ENCODE measurements around the gene BRSK1. TPM values are rescaled to one million over a fixed set of nuclear protein-coding genes. Genes with fewer than 3 reads are reported as not detected.

Gene BRSK1
- total RNA-seq, 1 donor from 2014 or later: 223 TPM

DNA sequence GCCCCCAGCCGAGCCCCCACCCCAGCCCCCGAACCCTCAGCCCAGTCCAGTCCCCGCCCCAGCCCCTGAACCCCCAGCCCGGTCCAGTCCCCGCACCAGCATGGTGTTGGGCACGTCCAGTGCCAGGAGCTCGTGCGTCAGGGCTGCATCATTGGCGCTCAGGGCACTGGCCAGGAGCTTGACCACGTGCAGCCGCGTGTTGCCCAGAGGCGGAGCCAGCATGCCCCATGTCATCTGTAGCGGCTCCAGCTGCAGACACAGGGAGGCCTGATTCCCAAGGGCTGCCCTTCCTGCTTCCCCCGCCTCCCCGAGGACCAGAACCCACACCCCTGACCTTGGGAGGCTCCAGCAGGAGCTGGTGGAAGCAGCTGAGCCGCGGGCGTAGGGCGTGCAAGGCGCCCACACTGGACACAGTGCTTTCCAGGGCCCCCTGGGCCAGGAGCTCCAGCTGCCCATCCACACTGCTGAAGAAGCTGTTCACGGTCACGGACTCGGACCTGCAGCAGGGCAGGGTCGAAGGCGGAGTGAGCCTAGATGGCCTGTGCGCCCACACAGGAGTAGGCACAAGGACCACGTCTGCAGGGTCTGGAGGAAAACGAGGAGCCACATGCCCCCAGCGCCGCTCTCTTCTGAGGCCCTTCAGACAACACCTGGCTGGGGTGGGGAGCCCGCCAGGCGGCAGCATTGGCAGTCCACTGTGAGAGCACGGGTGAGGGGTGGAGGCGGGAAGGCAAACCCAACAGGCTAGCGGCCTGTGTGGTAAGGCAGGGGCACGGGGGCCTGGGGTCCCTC, 42.5 kb upstream of the BRSK1 start:
- Mint-ChIP-seq H3K4me1 (ENCODE audit: low read depth, unreplicated experiment) (no peaks in the 10 kb centered on the region), H3K4me3 (ENCODE audit: unreplicated experiment) (no peak overlapping the region), H3K9me3 (ENCODE audit: unreplicated experiment) (peaks cover 3% of the 10 kb centered on the region), H3K36me3 (ENCODE audit: unreplicated experiment) (no peaks in the 10 kb centered on the region), H3K27ac (ENCODE audit: unreplicated experiment) (no peak overlapping the region), H3K27me3 (ENCODE audit: unreplicated experiment) (peaks cover 6% of the 10 kb centered on the region)
- no peak for DNase-seq
- TF ChIP-seq, protein P1, sequence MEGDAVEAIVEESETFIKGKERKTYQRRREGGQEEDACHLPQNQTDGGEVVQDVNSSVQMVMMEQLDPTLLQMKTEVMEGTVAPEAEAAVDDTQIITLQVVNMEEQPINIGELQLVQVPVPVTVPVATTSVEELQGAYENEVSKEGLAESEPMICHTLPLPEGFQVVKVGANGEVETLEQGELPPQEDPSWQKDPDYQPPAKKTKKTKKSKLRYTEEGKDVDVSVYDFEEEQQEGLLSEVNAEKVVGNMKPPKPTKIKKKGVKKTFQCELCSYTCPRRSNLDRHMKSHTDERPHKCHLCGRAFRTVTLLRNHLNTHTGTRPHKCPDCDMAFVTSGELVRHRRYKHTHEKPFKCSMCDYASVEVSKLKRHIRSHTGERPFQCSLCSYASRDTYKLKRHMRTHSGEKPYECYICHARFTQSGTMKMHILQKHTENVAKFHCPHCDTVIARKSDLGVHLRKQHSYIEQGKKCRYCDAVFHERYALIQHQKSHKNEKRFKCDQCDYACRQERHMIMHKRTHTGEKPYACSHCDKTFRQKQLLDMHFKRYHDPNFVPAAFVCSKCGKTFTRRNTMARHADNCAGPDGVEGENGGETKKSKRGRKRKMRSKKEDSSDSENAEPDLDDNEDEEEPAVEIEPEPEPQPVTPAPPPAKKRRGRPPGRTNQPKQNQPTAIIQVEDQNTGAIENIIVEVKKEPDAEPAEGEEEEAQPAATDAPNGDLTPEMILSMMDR (IDR thresholded peaks at IDR 0.05; ENCODE audit: partially characterized antibody, unreplicated experiment): no peak

GRCh38 chr19:55241935-55242464, 41.8 kb upstream of the BRSK1 start:
- Mint-ChIP-seq H3K4me1 (ENCODE audit: low read depth, unreplicated experiment) (no peaks in the 10 kb centered on the region), H3K4me3 (ENCODE audit: unreplicated experiment) (no peak overlapping the region), H3K27ac (ENCODE audit: unreplicated experiment) (no peak overlapping the region), H3K9me3 (ENCODE audit: unreplicated experiment) (peaks cover 3% of the 10 kb centered on the region), H3K36me3 (ENCODE audit: unreplicated experiment) (no peaks in the 10 kb centered on the region), H3K27me3 (ENCODE audit: unreplicated experiment) (peaks cover 6% of the 10 kb centered on the region)
- no peak for DNase-seq
- TF ChIP-seq, protein P1 (IDR thresholded peaks at IDR 0.05; ENCODE audit: partially characterized antibody, unreplicated experiment): no peak

DNA sequence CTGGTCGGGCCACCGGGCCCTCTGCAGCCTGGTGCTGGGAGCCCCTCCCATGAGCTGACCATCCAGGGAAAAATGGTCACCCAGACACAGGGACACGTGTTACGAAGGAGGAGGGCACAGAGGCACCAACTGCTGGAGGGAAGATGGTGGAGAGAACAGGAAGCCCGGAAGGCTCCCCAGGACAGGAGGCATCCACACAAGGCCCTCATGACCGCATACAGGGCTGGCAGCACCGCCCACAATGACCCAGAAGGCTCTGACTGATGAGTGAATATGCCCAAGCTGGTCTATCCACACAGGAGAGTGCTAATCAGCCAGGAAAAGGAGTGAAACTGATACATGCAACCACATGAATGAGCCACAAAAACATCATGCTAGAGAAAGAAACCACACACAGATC, 41.3 kb upstream of the BRSK1 start:
- Mint-ChIP-seq H3K4me1 (ENCODE audit: low read depth, unreplicated experiment) (no peaks in the 10 kb centered on the region), H3K27me3 (ENCODE audit: unreplicated experiment) (peaks cover 6% of the 10 kb centered on the region), H3K36me3 (ENCODE audit: unreplicated experiment) (no peaks in the 10 kb centered on the region), H3K27ac (ENCODE audit: unreplicated experiment) (no peak overlapping the region), H3K9me3 (ENCODE audit: unreplicated experiment) (peaks cover 3% of the 10 kb centered on the region), H3K4me3 (ENCODE audit: unreplicated experiment) (no peak overlapping the region)
- TF ChIP-seq, protein P1 (IDR thresholded peaks at IDR 0.05; ENCODE audit: partially characterized antibody, unreplicated experiment): no peak
- no peak for DNase-seq

DNA sequence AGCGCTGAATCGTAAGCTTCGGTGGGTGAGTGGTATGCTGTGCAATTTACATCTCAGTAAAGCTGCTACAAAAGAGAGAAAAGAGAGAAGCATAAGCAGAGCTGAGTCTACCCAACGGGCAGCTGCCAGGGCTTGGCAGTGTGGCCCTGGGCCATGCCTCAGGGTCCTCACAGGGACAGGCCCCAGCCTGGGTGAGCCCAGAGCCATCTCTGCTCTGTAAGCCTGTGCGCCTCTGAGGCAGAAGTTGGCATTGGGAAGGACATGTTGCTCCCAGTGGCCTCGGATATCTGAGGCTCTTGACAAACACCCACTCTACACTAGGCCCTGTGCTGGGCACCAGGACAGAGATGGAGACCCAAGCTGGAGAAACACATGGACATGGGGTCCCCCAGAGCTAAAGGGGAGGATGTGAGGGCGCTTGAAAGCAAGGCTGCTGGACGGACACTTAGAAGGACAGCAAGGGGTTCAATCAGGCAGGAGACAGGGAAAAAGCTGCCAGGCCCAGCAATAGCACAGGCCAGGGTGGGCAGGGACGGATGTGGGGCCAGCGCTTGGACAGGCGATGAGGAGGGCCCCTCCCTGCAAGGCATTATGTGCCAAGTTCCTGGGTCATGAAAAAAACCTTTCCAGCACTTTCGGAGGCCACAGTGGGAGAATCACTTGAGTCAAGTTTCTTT, 39.7 kb upstream of the BRSK1 start:
- H3K27ac Mint-ChIP-seq (ENCODE audit: unreplicated experiment): no peak overlapping the region
- H3K27me3 Mint-ChIP-seq (ENCODE audit: unreplicated experiment): peaks cover 11% of the 10 kb centered on the region
- H3K36me3 Mint-ChIP-seq (ENCODE audit: unreplicated experiment): no peaks in the 10 kb centered on the region
- no peak for DNase-seq
- peaks cover 13% of the 10 kb centered on the region for H3K4me1 Mint-ChIP-seq (ENCODE audit: low read depth, unreplicated experiment)
- TF ChIP-seq, protein P1 (IDR thresholded peaks at IDR 0.05; ENCODE audit: partially characterized antibody, unreplicated experiment): no peak
- H3K4me3 Mint-ChIP-seq (ENCODE audit: unreplicated experiment): no peak overlapping the region
- peaks cover 5% of the 10 kb centered on the region for H3K9me3 Mint-ChIP-seq (ENCODE audit: unreplicated experiment)

Data from glutamatergic neuron (in vitro differentiated cells).